OCI-M1 (cell line): ENCODE results near the gene C6orf89.
A peak's percentile ranks its signal among the peaks of the same experiment; 100 is the strongest.

ENCODE experiments used
- DNase-seq: peaks from one replicate; lab custom pipeline; 2025; lab: John Stamatoyannopoulos, UW

C6orf89 gene, protein sequence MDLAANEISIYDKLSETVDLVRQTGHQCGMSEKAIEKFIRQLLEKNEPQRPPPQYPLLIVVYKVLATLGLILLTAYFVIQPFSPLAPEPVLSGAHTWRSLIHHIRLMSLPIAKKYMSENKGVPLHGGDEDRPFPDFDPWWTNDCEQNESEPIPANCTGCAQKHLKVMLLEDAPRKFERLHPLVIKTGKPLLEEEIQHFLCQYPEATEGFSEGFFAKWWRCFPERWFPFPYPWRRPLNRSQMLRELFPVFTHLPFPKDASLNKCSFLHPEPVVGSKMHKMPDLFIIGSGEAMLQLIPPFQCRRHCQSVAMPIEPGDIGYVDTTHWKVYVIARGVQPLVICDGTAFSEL

DNA sequence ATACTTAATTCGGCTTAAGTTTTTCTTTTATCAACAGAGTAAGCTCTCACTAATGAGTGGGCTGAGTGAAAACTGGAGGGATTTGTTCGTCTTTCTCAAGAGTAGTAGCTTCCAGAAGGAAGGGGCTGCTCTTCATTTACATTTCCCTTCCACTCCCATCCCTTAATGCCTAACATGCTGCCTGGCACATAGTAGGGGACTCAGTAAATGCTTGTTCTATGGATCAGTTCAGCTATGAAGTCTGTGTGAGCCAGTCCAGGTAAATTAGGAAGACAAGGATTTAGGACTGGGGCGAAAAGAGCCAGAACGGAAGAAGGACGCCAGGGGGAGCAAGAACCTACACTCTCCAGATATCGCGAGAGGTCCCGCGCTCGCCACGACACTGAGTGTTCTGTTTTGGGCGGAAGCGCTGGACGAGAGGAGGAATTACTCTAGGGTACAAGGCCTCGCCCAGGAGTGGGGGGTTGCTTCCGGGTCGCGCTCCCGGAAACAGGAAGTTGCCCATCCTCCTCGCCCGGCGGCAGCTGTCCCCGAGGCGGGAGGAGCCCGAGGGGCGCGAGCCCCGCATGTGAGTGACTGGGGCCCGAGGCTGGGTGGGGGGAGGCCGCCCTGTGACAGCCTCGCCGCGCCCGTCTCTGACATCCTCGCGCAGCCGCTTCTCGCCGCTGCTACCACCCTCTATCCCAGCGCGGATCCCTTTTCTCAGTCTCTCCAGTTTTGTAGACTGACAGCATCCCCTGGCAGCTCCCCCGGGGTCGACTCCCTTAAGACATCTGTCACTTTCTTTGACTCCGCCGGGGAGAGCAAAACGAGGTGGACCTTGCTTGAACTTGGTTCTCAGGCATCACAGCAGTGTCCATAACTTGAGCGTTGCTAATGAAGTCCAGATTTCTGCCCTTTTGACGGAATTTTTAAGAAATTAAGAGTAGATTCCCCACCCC, at the start of gene C6orf89:
C6orf89 (plus strand) TSS at position 492 of the 941 bp plus-strand sequence. CDS start 13,493 bp downstream, outside the sequence.
- peak; percentile 99 for DNase-seq

DNA sequence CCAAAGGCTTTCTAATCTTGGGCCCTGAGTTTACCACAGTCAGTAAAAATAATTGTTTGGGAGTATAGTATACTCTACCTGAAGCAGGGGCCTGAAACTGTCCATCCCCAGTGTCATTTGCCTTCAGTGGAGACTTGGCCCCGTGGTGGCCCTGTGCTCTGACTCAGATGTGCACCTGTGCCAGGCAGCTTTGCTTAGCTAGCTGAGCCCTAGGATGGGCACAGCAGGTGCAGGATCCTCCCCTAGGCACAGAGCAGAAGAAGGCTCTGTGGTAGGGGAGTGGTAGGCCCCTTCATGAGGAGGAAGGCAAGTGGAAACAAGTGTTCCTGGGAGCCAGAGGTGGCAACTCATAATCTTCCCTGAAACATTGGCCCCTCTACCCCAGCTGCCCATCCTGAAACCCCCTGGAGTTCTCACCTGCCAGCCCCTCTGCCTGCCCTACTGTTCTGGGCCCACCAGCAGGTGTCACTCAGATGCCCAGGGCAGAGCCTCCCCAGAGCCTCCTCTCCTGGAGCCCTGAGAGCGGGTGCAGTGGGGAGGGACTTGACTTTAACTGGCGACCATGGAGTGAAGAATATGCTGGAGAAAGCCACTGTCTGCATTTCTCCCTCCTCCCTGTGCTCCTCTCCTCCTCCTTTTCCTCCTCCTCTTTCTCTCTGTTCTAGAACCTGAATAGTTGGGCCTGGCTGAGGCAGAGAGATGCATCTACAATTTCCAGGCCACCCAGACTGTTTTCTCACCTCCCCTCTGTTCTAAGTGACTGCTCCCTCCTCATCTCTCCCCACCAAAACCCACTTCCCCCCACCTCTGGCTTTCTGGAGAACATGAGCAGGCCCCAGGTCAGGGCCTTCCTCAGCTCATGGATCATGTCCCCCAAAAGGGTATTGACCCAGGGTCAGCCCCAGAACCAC, 49.4 kb upstream of the C6orf89 start:
- DNase-seq, result no peak

DNA sequence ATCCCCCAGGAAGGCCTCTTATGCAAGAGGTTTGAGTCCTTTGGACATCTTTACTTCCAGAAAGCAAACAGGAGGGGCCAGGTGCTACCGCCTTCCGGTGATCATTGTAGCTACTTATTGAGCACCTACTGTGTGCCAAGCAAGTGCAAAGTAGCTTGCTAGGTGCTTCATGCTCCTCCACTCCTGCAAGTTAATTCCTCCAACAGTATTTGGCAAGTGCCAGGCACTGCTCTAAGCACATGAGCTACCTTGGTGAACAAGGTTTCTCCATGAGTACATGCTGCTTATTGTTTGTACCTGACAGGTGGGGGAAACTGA, 48.8 kb upstream of the C6orf89 start:
- no peak for DNase-seq

DNA sequence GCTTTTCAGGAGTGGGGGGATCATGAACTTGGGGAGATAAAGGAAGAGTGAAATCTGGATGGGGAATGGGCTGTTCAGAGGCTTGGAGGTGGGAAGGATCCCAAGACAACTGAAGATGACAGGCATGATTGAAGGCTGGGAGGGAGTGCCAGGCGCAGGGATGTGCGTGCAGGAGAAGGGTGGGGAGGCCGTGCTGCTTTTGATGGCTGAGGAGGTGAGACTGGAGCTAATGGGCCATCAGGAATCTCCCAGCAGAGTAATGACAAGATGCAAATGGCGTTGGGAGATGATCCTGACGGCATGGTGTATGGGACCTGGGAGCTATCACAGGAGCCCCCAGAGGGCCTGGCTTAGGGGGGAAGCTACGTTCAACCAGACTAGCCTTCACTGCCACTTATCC, 48.1 kb upstream of the C6orf89 start:
- DNase-seq, result no peak

DNA sequence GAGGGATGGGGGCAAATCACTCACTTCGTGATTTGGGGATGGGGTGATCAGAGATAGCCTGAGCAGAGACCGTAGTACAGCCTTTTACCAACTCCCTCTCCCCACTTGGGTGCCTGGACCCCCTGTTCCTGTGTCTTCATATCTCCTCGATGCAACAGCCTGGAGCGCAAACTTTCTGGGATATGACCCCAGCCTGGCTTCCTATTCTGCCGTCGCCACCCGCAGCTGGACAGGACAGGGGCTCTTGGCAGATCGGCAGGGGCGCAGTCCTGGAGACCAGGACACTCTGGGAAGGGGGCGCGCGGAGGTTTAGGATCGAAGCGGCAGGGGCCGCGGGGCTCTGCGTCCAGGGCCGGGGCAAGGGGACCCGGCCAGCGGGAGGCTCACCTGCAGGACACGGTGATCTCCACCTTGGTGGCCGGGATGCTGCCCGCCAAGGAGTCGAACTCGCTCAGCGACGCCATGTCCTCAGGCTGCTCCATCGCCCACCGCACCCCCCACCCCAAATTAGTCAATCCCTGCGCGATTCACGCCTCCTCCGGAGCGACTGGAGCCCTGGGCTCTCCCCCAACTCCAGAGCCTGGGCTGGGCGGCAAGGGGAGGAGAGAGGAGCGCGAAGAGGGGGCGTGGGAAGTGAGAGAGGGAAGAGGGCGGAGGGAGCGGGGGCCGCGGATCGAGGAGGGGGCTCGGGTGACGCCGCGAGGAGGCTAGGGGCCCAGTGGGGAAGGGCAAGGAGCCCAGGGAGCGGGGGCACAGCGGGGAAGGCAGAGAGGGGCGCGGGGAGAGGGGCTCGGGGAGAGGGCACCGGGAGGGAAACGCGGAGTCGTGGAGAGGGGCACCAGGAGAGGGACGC, 46.6 kb upstream of the C6orf89 start, which contains the start of gene CPNE5:
CPNE5 (minus strand) TSS at position 549 of the 853 bp plus-strand sequence; CDS start at position 482, 67 bp downstream.
- no peak for DNase-seq

DNA sequence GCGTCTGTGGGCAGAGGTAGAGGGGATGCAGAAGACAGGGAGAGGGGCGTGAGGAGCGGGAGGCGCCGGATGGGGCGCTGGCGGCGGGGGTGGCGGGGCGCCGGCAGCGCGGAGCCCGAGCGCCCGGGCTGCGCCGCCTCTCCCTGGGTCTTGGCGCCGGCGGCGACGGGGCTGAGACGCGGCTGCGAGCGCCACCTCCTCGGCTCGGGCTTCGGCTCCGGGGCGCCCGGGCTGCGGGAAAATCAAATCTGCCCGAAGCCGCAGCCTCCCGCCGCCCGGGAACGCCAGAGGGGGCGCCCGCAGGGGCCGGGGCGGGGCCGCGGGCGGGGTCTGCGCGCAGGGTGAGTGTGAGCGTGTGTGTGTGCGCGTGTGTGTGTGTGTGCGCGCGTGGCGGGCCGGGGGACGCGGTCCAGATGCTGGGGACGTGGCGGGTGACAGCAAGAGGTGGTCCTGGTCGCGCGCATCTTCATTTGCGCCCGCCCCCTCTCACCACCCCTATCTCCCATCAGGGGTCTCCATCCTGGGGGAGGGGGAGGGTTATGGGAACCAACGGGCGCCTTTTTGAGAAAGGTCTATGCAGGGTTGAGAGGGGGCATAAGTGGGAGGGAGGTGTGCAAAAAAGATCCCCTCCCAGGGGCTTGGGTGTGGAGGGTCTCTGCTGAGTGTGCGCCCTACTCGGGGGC, 45.9 kb upstream of the C6orf89 start:
- DNase-seq, result peak; percentile 37

DNA sequence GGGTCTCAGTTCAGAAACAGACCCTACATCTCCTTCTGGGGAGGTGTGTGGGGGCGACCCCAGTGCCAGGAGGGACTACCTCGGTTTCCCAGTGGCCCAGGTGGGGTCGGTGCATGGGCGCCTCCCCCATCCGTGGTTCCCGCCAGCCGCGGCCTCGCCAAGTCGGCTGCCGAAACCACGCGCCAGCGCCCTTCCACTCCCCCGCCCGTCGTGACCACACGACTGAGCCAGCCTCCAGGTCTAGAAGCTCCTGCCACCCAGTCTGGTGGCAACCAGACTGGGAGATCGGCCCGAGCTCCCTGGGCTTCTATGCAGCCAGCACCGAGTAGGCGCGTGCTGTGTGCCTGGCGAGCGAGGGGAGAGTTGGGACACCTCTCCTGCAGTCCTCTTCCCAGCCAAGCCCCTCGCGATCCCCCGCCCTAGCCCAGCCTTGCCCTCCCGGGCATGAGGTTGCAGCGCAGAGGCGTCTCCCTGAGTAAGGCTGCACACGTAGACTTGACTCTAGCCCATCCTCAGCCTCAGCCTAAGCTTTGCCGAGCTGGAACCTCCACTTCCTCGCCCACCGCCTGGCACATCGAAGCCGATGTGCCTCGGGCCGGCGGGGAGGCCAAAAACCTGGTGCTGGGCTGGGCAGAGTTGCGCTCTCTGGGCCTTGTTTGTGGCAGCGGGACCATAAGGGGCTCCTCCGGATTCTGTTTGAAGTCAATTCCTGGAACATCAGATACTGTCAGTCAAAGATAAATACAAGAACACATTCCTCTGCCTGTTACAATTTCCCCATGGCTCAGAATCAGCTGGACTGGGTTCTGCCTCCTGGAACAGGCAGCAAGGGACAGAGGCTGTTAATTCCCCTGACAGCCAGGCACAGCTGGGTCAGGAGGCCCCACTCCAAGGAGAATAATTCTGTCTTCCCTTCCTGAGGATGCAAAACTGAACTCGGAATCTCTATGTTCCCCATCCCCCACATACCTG, 45.0 kb upstream of the C6orf89 start:
- no peak for DNase-seq

DNA sequence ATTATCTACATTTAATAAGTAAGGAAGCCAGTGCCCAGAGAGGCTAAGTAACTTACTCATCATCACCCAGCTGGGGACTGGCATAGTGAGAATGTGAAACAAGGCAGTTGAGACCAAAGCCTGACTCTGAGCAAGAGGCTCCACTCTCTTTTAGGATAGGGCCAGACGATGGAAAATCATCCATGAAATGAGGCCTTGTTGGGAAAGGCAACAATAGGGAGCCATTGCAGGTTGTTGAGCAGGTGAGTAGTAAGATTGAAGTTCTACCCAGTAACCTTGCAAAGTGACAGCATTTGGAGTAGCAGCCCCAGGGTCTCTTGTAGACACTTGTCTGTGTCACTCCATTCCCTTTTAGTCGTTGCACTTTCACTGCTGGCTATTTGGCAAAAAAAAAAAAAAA, 44.0 kb upstream of the C6orf89 start:
- no peak for DNase-seq

DNA sequence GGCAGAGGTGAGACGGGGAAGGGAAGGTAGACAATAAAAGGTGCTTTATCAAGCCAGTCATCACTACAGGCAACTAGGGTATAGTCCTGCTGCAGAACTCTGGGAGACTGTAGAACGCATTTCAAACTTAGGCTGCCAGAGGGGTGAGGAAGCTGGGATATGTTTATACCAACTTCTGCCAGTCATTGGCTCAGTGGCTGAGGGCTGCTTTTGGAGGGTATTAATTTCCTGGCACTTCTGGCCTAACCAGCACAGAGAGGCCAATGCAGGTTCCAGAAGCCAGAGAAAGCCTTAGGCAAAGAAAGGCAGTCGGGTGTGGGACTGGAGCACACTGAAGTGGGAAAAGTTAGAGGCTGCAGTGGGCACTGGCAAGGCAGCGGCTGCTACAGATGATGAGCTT, 42.6 kb upstream of the C6orf89 start:
- no peak for DNase-seq

DNA sequence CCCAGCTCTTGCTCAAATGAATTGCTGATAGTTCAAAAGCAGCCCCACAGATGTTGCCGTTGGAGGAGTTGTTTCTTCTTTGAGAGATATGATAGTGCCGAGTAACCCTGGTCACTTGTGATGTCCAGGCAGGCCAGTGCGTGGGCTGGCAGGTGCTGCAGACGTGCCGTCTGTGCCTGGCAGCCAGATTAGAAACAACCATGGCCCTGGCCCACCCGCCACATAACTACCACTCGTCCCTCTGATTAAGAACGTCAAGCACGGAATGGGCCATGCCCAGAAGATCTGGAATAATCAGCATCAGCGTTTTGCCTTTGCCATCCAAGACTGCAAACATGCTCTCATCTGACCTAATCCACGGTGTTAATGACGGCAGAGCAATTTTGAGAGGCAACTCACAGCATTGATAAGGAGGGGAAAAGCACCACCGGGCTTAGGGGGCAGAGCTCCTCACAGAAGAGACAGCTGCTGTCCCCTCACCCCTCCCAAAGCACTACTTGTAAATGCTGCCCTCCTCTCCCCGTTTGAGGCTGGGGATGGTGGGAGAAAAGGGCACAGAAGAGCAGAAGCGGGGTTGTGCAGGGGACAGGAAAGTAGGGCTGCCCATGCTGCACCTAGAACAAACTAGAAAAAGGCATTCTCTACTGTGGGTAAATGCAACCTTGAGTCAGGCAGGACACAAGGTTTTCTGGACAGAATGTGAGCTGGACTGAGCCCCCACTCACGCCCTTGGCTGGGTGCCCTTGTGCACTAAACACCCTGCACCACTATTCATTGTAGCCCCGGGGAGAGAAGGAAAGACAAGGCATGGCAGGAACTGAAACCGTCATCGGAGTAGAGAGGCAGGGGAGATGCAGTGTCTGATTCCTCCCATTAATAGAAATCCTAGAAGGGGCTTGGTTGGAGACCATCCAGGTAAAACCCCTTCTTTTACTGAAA, 41.3 kb upstream of the C6orf89 start:
- no peak for DNase-seq

DNA sequence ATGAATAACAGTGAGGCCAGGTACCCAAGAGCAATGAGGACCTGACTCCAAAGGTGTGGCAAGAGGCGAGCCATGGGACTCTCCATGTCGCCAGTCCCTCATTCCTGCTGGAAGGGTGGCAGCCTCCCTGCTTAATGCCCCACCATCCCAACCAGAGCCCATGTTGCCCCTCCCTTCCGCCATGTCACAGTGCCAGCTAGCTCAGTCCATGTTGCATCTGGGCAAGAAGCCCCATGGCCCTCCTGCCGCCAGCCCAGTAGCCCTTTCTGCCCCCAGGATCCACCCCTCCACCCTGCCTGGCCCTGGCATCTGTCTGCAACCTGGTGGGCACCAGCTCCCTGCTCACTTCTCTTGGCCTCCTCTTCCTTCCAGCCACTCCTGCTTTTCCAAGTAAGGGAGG, 40.5 kb upstream of the C6orf89 start:
- DNase-seq, result no peak

DNA sequence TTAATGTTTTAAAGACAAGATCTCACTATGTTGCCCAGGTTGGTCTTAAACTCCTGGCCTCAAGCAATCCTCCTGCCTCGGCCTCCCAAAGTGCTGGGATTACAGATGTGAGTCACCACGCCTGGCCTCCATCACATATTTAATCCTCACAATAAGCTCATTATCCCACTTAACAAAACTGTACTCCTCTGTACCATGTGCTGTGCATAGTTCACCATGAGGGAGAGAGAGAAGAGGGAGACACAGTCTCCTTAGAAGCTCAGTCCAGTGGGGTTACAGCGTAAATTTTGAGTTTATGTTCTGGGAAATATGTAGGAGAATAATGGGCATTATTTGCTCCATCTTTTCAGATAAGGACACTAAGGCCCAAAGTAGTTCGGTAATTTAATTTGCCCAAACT, 38.6 kb upstream of the C6orf89 start:
- no peak for DNase-seq

DNA sequence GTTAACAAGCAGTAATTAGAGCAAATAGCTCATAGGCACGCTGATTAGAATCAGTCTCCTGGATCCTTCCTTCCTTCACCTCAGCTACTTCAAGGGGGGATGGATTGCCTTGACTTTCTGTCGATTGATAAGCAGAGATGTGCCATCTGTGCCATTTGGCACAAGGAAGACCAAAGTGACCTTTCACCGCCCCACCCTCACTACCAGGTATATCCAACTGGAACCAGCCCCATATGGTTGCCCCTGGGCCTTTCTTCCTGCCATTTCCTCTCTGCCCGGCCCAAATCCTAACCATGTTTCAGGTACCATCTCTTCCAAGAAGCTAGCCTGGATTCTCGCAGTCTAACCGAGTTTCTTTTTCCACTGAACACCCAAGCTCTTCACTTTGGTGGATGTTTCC, 37.8 kb upstream of the C6orf89 start:
- no peak for DNase-seq

DNA sequence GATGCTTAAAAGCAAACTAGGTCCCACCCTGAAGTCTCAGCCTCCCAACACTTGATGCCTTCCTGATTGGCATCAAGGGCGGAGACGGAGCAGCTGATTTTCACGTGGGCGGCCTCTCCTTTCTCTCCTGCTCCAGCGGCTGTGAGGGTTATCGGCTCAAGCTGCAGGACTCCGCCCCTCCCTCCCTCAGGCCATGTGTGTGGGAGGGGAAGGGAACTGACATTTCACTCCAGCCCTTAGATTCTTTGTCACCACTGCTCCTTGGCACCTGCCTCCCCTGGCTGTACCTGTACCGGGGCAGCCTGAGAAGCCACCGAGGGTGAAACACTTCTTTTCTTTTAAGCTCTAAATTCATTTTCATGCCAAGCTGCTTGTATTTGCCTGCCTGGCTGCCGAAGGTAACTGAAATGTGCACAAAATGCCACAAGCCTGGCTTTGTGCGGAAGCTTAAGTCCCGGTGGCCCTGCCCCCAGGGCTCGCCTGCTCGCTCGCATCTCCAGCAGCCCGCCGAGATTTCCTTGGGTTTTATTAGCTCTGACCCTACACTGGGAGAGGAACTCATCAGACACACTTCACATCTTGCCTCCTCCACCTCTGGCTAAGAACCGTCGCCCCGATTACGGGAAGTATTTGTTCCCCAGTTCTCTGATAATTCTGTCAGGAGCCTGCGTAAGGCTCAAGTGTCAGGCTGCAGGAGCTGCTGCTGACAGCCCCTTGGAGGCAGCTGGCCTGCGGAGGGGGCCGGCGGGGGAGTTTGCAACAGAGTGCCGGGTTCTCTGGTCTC, 36.9 kb upstream of the C6orf89 start:
- peak; percentile 96 for DNase-seq

DNA sequence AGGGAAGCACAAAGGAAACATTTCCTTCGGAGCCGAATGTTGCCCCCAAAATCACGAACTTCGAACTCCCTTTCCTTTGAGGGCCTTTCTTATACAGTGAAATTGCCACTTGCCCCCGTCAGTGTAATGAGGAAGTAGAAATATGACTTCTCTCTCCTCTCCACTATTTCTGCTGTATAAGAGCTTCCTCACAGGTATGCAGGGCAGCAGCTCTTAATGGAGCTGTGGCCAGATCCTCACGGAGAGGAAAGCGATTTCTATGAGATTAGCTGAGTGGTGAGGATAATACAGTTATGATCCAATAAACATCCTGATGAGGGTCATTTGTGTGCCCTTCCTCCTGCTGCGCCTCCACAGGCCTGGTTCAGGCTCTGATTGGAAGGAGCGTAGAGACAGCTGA, 35.7 kb upstream of the C6orf89 start:
- peak; percentile 18 for DNase-seq

DNA sequence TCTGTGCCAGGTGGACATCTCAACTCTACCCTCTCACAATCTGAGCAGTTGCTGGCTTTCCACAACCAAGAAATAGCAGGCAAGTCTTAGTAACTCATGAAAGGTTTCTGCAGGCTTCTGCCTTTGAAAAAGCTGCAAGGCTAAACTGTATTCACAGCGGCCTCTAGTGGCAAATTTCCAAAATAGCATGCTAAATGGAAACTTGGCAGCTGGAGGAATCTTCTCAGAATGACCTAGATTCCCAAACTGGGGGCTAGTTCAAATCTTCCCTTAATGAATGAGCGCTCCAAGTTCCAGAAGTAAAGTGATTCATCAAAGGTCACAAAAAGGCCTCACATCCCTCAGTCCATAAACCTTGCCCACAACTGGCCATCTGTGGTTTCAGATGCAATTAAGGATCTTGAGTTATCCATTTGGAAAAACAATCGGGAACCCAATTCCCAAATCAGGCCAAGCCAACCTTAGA, 34.6 kb upstream of the C6orf89 start:
- DNase-seq, result peak; percentile 87

DNA sequence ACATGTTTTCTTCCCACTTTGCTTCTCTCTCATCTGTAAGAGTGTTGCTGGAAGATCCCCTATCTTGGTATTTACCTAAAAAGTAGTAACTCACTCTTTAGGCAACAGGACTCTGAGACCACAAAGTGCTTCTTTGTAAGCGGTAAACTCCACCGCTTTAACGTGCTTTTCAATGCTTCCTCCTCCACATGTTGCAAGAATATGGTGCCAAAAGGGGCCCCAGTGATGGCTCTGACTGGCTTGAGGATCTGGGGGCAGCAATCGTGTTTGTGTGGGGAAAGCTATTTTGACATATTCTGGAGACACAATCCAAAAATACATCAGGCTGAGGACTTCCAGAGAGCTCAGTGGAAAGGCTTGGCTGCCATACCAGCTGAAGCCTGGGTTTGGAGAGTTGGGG, 34.1 kb upstream of the C6orf89 start:
- no peak for DNase-seq
